Natural killer cell (primary cell): ENCODE measurements around the gene ATP2B2. TPM values are rescaled to one million over a fixed set of nuclear protein-coding genes. Genes with fewer than 3 reads are reported as not detected.

Source experiments
- ATAC-seq, 3 donors: fragments of 150-1000 bp in 2 of 3; fragments of 200-7000 bp in 1 of 3; cut with Tn5 transposase; 1 replicate in 1 of 3; 2 replicates in 2 of 3; pipeline ENCODE4 v1.10.0; 2021; ENCODE audit warnings: mild to moderate bottlenecking in 2 of 3, moderate library complexity in 2 of 3
- DNase-seq, 2 donors: peaks; one replicate each; pipeline versions ENCODE4 v3.0.0 to v3.0.0-alpha.2; 2013 to 2021; ENCODE audit warnings: mixed read lengths in 1 of 2
- H3K27ac ChIP-seq: one replicate; pipeline ENCODE4 v1.5.1; 2013; ENCODE audit warnings: mild to moderate bottlenecking, low read length
- H3K27me3 ChIP-seq: one replicate; pipeline ENCODE4 v1.6.1; 2013; ENCODE audit warnings: low read length; ENCODE audit not compliant: control insufficient read depth, insufficient read depth
- H3K36me3 ChIP-seq: one replicate; pipeline ENCODE4 v1.6.1; 2013; ENCODE audit warnings: low read length; ENCODE audit not compliant: control insufficient read depth, insufficient read depth
- H3K4me1 ChIP-seq: one replicate; pipeline ENCODE4 v1.6.1; 2013; ENCODE audit warnings: low read length; ENCODE audit not compliant: control insufficient read depth, insufficient read depth
- H3K4me3 ChIP-seq: one replicate; pipeline ENCODE4 v1.5.1; 2013; ENCODE audit warnings: low read length
- H3K9me3 ChIP-seq: one replicate; pipeline ENCODE4 v1.6.1; 2013; ENCODE audit warnings: low read length; ENCODE audit not compliant: control insufficient read depth, insufficient read depth
- H3K27ac Mint-ChIP-seq, 2 donors: one replicate each; pipeline ENCODE4 v1.8.0; 2022; ENCODE audit warnings: mild to moderate bottlenecking in 2 of 2, mixed read lengths in 2 of 2, moderate library complexity in 1 of 2
- H3K27me3 Mint-ChIP-seq, 2 donors: one replicate each; pipeline ENCODE4 v1.8.0; 2022; ENCODE audit warnings: low read depth in 2 of 2, mixed read lengths in 2 of 2
- H3K36me3 Mint-ChIP-seq: one replicate; pipeline ENCODE4 v1.8.0; 2022; ENCODE audit warnings: mixed read lengths
- H3K4me1 Mint-ChIP-seq, 2 donors: one replicate each; pipeline ENCODE4 v1.8.0; 2022; ENCODE audit warnings: mixed read lengths in 2 of 2
- H3K4me3 Mint-ChIP-seq: one replicate; pipeline ENCODE4 v1.8.0; 2022; ENCODE audit warnings: mild to moderate bottlenecking, moderate library complexity, mixed read lengths
- H3K9me3 Mint-ChIP-seq, 2 donors: one replicate each; pipeline ENCODE4 v1.8.0; 2022; ENCODE audit warnings: mixed read lengths in 2 of 2
- WGBS: methylation state at CpG from one replicate; pipeline ENCODE4 v1.1.7; 2013; ENCODE audit warnings: missing lambda C conversion rate; ENCODE audit not compliant: insufficient coverage; 5-methylcytosine and 5-hydroxymethylcytosine counted together
- intact Hi-C: fragments of 100-400 bp; cut with micrococcal nuclease; formaldehyde crosslinking; loops from one replicate; pipeline ENCODE4 v1.14.2; 2022
- total RNA-seq, 4 donors: library from RNA; stranded (reverse); fragments of 120-200 nt in 1 of 4; gene quantifications; one replicate each; pipeline versions ENCODE4 v1.2.3 to v1.2.4, GENCODE V29; 2013 to 2022
- TF ChIP-seq, protein P1 (sequence below): fragments of 200-600 bp; IDR thresholded peaks from one replicate; pipeline ENCODE4 v1.8.0; 2022; ENCODE audit warnings: antibody characterized with exemption

Gene ATP2B2
- total RNA-seq, 3 donors from 2014 or later (not counting 1 experiment from before 2014, with no cell fraction given) = not detected

DNA sequence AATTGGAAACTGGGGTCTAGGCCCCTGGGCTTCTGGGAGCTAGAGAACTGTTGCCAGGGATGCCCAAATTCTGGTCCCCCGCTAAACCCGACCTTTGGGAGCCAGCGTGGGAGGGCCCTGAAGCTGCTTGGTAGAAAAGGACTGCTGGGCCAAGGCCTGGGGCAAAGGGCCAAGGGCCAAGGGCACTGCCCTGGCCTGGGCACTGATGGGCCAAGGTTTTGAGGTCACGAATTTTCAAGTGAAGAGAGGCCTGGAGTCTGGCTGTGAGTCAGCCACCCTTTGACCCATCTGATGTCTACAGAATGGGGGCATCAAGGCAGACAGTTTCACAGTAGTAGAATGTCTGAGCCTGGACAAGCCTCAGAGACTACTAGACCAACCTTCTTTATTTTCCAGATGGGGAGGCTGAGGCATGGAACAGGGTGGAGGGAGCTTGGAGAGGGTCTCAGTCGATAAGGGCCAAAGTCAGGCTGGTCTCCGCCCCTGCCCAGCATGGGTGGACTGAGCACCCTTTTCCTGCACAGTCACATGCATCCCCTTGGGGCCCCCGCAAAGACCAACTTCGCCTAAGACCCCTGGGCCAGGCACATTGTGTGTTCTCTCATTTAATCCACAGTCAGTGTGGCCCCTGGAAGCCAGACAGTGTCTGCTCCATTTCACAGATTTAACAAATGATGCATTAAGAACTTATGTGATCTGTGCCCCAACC lies 66.3 kb downstream of the ATP2B2 start:
- WGBS = 96% methylated on average over 8 of the region's 8 CpGs
- Histone ChIP-seq H3K4me1 (peaks cover 21% of the 10 kb centered on the region), H3K36me3 (no peaks in the 10 kb centered on the region), H3K27ac (no peak overlapping the region), H3K4me3 (no peak overlapping the region), H3K9me3 (no peaks in the 10 kb centered on the region), H3K27me3 (no peaks in the 10 kb centered on the region)
- ATAC-seq = no peak
- DNase-seq = no peak
- Mint-ChIP-seq H3K4me3 (no peak overlapping the region), H3K36me3 (no peaks in the 10 kb centered on the region), H3K4me1 (peaks cover 17 to 26% of the 10 kb centered on the region in 2 donors), H3K9me3 (no peaks in the 10 kb centered on the region), H3K27ac (peak overlapping the region in 1 of 2 donors; percentile 90), H3K27me3 (no peaks in the 10 kb centered on the region)
- intact Hi-C loops = no loop called here
- TF ChIP-seq, protein P1, sequence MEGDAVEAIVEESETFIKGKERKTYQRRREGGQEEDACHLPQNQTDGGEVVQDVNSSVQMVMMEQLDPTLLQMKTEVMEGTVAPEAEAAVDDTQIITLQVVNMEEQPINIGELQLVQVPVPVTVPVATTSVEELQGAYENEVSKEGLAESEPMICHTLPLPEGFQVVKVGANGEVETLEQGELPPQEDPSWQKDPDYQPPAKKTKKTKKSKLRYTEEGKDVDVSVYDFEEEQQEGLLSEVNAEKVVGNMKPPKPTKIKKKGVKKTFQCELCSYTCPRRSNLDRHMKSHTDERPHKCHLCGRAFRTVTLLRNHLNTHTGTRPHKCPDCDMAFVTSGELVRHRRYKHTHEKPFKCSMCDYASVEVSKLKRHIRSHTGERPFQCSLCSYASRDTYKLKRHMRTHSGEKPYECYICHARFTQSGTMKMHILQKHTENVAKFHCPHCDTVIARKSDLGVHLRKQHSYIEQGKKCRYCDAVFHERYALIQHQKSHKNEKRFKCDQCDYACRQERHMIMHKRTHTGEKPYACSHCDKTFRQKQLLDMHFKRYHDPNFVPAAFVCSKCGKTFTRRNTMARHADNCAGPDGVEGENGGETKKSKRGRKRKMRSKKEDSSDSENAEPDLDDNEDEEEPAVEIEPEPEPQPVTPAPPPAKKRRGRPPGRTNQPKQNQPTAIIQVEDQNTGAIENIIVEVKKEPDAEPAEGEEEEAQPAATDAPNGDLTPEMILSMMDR = no peak

DNA sequence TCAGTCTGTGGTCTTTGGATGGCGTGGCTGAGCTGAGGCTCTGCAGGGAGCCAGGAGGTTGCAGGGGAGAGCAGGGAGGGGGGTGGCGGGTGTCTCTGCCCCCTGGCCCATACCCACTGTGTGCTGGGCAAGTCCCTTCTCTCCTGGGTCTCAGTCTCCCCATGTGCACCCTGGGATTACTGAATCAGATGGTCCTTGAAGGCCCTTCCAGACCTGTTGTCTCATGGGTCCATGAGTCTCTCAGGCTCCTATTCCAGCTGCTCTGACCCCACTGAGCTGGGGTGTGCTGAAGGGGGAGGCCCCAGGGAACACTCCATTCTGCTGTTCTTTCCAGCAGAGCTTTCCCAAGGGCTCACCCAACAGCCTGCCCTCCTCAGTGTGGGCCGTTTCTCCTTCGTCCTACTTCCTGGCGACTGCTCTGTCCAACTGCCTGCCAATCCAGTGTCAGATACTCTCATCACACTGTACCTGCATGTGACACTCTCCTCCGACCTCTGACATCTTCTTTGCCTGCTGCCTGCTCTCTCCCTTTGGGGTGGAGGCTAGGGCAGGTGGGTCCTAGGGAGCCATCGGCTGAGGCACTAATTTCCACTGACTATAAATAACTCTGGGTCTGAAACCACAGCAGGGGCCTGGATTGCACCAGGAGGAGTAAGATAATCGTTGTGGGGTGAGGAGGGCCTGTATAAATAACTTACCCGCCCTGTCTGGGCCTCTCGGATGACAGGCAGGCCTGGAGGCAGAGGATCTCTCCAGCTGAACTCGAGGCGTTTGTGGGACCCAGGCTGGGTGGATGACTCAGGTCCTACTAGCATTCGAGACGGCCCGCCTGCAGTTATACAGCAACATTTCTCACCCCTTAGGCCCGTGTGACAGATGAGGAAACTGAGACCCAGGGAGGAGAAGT lies 67.1 kb downstream of the ATP2B2 start:
- H3K4me1 ChIP-seq = peaks cover 21% of the 10 kb centered on the region
- Mint-ChIP-seq H3K27ac (peak overlapping the region; percentile 71 to 90), H3K27me3 (no peaks in the 10 kb centered on the region), H3K4me3 (no peak overlapping the region), H3K9me3 (no peaks in the 10 kb centered on the region), H3K4me1 (peaks cover 17 to 26% of the 10 kb centered on the region in 2 donors), H3K36me3 (no peaks in the 10 kb centered on the region)
- H3K36me3 ChIP-seq = no peaks in the 10 kb centered on the region
- TF ChIP-seq, protein P1 = no peak
- H3K27ac ChIP-seq = peak overlapping the region; percentile 64
- intact Hi-C loops = no loop called here
- no peaks in the 10 kb centered on the region for H3K27me3 ChIP-seq
- ATAC-seq = no peak
- H3K9me3 ChIP-seq = no peaks in the 10 kb centered on the region
- 67% methylated on average over 16 of the region's 16 CpGs for WGBS
- DNase-seq = peak in 1 of 2 donors; percentile 8
- no peak overlapping the region for H3K4me3 ChIP-seq

DNA sequence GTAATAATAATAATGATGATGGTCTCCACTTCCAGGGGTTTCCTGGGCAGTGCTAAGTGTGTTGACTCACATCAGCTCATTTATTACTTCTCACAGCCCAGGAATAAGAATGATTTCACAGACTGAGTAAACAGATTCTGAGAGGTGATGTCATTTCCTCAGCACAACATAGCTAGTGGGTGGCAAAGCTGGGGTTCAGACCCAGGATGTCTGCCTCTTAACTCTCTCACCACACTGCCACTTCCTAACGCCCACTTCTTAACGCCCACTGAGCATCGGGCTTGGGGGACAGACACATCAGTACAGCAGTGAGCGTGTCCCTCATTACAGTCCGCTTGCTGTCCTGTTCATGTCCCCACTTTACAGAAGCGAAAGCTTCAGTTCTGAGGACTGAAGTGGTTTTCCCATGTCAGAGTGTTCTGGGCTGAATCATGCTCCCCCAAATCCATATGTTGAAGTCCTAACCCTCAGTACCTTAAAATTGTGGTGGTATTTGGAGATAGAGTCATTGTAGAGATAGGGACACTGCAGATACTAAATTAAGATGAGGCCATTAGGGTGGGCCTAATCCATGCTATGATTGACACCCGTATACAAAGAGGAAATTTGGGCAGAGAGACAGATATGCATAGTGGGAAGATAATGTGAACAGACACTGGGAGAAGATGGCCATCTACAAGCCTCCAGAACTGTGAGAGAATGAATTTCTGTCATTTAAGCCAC lies 68.0 kb downstream of the ATP2B2 start:
- no peaks in the 10 kb centered on the region for H3K9me3 ChIP-seq
- peak; percentile 40 to 78 for DNase-seq
- no peaks in the 10 kb centered on the region for H3K36me3 ChIP-seq
- no peaks in the 10 kb centered on the region for H3K27me3 ChIP-seq
- no peaks in the 10 kb centered on the region for H3K27me3 Mint-ChIP-seq
- no peak overlapping the region for H3K4me3 Mint-ChIP-seq
- H3K4me1 Mint-ChIP-seq = peaks cover 17 to 26% of the 10 kb centered on the region in 2 donors
- H3K27ac Mint-ChIP-seq = peak overlapping the region; percentile 71 to 90
- peak overlapping the region; percentile 64 for H3K27ac ChIP-seq
- no peaks in the 10 kb centered on the region for H3K9me3 Mint-ChIP-seq
- intact Hi-C loops = no loop called here
- H3K4me1 ChIP-seq = peaks cover 21% of the 10 kb centered on the region
- WGBS = 42% methylated on average over 7 of the region's 7 CpGs
- TF ChIP-seq, protein P1 = no peak
- ATAC-seq = peak; percentile 90 to 97 (median 92)
- no peaks in the 10 kb centered on the region for H3K36me3 Mint-ChIP-seq
- H3K4me3 ChIP-seq = no peak overlapping the region
